HEK293 (cell line): Measurements from ENCODE around the gene NOC2L.

Experiments used
- HOXC10 ChIP-seq: sonication (generic); formaldehyde crosslinking; IDR thresholded peaks from 2 replicates; pipeline ENCODE4 v1.8.1; 2023; ENCODE audit warnings: mild to moderate bottlenecking, missing genetic modification reagents
- IKZF3 ChIP-seq: fragments of 450-650 bp; IDR thresholded peaks from 2 replicates; pipeline ENCODE4 v1.5.0; 2018; ENCODE audit warnings: missing biosample characterization, mild to moderate bottlenecking, missing genetic modification characterization, moderate library complexity
- KLF9 ChIP-seq: fragments of 450-650 bp; formaldehyde crosslinking; IDR thresholded peaks from 2 replicates; pipeline ENCODE4 v1.5.1; 2016; ENCODE audit warnings: missing biosample characterization, missing genetic modification characterization, low read depth
- PRDM1 ChIP-seq: fragments of 450-650 bp; formaldehyde crosslinking; IDR thresholded peaks from 2 replicates; pipeline ENCODE4; 2016; ENCODE audit warnings: missing biosample characterization, missing genetic modification characterization
- RBAK ChIP-seq: fragments of 450-650 bp; formaldehyde crosslinking; IDR thresholded peaks from 2 replicates; pipeline ENCODE4 v1.5.1; 2016; ENCODE audit warnings: missing biosample characterization, missing genetic modification characterization
- SCRT2 ChIP-seq: fragments of 450-650 bp; formaldehyde crosslinking; IDR thresholded peaks from 2 replicates; pipeline ENCODE4 v1.5.1; 2016; ENCODE audit warnings: missing biosample characterization, missing genetic modification characterization
- ZNF138 ChIP-seq: fragments of 450-650 bp; formaldehyde crosslinking; IDR thresholded peaks from 2 replicates; pipeline ENCODE4 v1.5.1; 2016; ENCODE audit warnings: missing biosample characterization, missing genetic modification characterization, borderline replicate concordance
- ZNF140 ChIP-seq: fragments of 450-650 bp; formaldehyde crosslinking; IDR thresholded peaks from 2 replicates; pipeline ENCODE4 v1.5.1; 2016; ENCODE audit warnings: missing biosample characterization, missing genetic modification characterization
- ZNF174 ChIP-seq: fragments of 450-650 bp; formaldehyde crosslinking; IDR thresholded peaks from 2 replicates; pipeline ENCODE4 v1.5.0; 2017; ENCODE audit warnings: missing biosample characterization, mild to moderate bottlenecking, missing genetic modification characterization
- ZNF423 ChIP-seq: fragments of 450-650 bp; formaldehyde crosslinking; IDR thresholded peaks from 2 replicates; pipeline ENCODE4 v1.5.1; 2016; ENCODE audit warnings: missing biosample characterization, missing genetic modification characterization
- ZNF433 ChIP-seq: fragments of 450-650 bp; formaldehyde crosslinking; IDR thresholded peaks from 2 replicates; pipeline ENCODE4 v1.5.1; 2016; ENCODE audit warnings: missing biosample characterization, missing genetic modification characterization, low read depth
- ZNF473 ChIP-seq: fragments of 450-650 bp; formaldehyde crosslinking; IDR thresholded peaks from 2 replicates; pipeline ENCODE4 v1.5.1; 2017; ENCODE audit warnings: missing biosample characterization, missing genetic modification characterization
- ZNF624 ChIP-seq: fragments of 450-650 bp; formaldehyde crosslinking; IDR thresholded peaks from 2 replicates; pipeline ENCODE4 v1.5.1; 2017; ENCODE audit warnings: missing biosample characterization, missing genetic modification characterization
- ZNF626 ChIP-seq: fragments of 450-650 bp; sonication (Bioruptor Pico); formaldehyde crosslinking; IDR thresholded peaks from 2 replicates; pipeline ENCODE4 v1.5.1; 2018; ENCODE audit warnings: missing biosample characterization, missing genetic modification characterization, inconsistent platforms
- ZNF660 ChIP-seq: fragments of 450-650 bp; IDR thresholded peaks from 2 replicates; pipeline ENCODE4 v1.5.1; 2018; ENCODE audit warnings: missing biosample characterization, mild to moderate bottlenecking, missing genetic modification characterization
- ZNF776 ChIP-seq: fragments of 450-650 bp; formaldehyde crosslinking; IDR thresholded peaks from 2 replicates; pipeline ENCODE4 v1.5.0; 2017; ENCODE audit warnings: missing biosample characterization, missing genetic modification characterization, borderline replicate concordance
- ZXDB ChIP-seq: fragments of 450-650 bp; formaldehyde crosslinking; IDR thresholded peaks from 2 replicates; pipeline ENCODE4 v1.5.1; 2016; ENCODE audit warnings: missing biosample characterization, missing genetic modification characterization
- TF ChIP-seq, protein P1 (sequence below): fragments of 450-650 bp; formaldehyde crosslinking; IDR thresholded peaks from 2 replicates; pipeline ENCODE4 v1.5.1; 2016; ENCODE audit warnings: missing biosample characterization, missing genetic modification characterization
- TF ChIP-seq, protein P2 (sequence below): fragments of 450-650 bp; formaldehyde crosslinking; IDR thresholded peaks from 2 replicates; pipeline ENCODE4 v1.5.1; 2016; ENCODE audit warnings: missing biosample characterization, missing genetic modification characterization, borderline replicate concordance
- TF ChIP-seq, protein P3 (sequence below): fragments of 450-650 bp; formaldehyde crosslinking; IDR thresholded peaks from 2 replicates; pipeline ENCODE4 v1.5.1; 2016; ENCODE audit warnings: missing biosample characterization, missing genetic modification characterization
- TF ChIP-seq, protein P4 (sequence below): fragments of 450-650 bp; formaldehyde crosslinking; IDR thresholded peaks from 2 replicates; pipeline ENCODE4 v1.5.1; 2017; ENCODE audit warnings: missing biosample characterization, missing genetic modification characterization
- TF ChIP-seq, protein P5 (sequence below): fragments of 450-650 bp; formaldehyde crosslinking; IDR thresholded peaks from 2 replicates; pipeline ENCODE4 v1.5.1; 2016; ENCODE audit warnings: missing biosample characterization, missing genetic modification characterization, borderline replicate concordance

Gene NOC2L

DNA sequence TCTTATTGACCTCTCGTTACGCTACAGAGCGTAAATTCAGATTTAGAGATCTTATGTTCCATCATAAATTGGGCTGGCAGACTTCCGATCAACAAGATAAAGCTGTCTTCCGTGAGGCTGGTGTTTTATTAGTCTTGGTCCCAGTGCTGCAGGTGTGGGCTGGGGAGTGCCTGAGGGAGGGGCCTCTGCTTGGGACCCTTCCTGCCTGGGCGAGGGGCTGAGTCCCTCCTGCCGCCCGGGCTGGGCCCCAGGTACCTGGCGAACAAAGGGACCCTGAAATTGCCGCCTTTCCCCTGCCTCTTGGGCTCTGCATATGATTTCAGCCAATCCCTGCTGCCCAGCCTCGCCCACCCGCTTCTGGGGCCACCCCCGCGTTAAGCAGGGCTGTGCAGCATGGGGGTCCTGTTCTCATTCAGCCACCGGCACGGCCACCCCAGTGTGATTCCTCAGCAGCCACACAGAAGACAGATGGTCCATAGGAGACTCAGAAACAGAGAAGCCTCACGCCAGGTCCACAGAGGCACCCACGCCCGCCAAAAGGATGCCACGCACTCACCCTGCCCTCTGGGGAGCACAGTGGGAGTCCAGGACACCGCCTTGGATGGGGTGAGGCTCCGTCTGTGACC is 41.5 kb downstream of the NOC2L start (continued):
- peak; percentile 83 for TF ChIP-seq ZXDB
- TF ChIP-seq PRDM1 = no peak
- 0 out of 2 replicates have a peak, but pooled peaks have one; percentile 24 for TF ChIP-seq ZNF423
- no peak for TF ChIP-seq ZNF140
- TF ChIP-seq, protein P1, sequence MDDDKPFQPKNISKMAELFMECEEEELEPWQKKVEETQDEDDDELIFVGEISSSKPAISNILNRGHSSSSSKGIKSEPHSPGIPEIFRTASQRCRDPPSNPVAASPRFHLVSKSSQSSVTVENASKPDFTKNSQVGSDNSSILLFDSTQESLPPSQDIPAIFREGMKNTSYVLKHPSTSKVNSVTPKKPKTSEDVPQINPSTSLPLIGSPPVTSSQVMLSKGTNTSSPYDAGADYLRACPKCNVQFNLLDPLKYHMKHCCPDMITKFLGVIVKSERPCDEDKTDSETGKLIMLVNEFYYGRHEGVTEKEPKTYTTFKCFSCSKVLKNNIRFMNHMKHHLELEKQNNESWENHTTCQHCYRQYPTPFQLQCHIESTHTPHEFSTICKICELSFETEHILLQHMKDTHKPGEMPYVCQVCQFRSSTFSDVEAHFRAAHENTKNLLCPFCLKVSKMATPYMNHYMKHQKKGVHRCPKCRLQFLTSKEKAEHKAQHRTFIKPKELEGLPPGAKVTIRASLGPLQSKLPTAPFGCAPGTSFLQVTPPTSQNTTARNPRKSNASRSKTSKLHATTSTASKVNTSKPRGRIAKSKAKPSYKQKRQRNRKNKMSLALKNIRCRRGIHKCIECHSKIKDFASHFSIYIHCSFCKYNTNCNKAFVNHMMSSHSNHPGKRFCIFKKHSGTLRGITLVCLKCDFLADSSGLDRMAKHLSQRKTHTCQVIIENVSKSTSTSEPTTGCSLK = no peak
- no peak for TF ChIP-seq SCRT2
- TF ChIP-seq, protein P2, sequence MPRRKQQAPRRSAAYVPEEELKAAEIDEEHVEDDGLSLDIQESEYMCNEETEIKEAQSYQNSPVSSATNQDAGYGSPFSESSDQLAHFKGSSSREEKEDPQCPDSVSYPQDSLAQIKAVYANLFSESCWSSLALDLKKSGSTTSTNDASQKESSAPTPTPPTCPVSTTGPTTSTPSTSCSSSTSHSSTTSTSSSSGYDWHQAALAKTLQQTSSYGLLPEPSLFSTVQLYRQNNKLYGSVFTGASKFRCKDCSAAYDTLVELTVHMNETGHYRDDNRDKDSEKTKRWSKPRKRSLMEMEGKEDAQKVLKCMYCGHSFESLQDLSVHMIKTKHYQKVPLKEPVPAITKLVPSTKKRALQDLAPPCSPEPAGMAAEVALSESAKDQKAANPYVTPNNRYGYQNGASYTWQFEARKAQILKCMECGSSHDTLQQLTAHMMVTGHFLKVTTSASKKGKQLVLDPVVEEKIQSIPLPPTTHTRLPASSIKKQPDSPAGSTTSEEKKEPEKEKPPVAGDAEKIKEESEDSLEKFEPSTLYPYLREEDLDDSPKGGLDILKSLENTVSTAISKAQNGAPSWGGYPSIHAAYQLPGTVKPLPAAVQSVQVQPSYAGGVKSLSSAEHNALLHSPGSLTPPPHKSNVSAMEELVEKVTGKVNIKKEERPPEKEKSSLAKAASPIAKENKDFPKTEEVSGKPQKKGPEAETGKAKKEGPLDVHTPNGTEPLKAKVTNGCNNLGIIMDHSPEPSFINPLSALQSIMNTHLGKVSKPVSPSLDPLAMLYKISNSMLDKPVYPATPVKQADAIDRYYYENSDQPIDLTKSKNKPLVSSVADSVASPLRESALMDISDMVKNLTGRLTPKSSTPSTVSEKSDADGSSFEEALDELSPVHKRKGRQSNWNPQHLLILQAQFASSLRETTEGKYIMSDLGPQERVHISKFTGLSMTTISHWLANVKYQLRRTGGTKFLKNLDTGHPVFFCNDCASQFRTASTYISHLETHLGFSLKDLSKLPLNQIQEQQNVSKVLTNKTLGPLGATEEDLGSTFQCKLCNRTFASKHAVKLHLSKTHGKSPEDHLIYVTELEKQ (tag by site-specific recombination) = no peak
- TF ChIP-seq KLF9 (tag by site-specific recombination) = no peak
- TF ChIP-seq ZNF624 (tag by site-specific recombination) = no peak
- no peak for TF ChIP-seq ZNF473 (tag by site-specific recombination)
- TF ChIP-seq ZNF174 (tag by site-specific recombination) = no peak
- no peak for TF ChIP-seq HOXC10 (CRISPR knock-in tag)
- no peak for TF ChIP-seq ZNF433 (tag by site-specific recombination)
- TF ChIP-seq ZNF776 (tag by site-specific recombination) = no peak
- no peak for TF ChIP-seq ZNF138 (tag by site-specific recombination)
- TF ChIP-seq, protein P3, sequence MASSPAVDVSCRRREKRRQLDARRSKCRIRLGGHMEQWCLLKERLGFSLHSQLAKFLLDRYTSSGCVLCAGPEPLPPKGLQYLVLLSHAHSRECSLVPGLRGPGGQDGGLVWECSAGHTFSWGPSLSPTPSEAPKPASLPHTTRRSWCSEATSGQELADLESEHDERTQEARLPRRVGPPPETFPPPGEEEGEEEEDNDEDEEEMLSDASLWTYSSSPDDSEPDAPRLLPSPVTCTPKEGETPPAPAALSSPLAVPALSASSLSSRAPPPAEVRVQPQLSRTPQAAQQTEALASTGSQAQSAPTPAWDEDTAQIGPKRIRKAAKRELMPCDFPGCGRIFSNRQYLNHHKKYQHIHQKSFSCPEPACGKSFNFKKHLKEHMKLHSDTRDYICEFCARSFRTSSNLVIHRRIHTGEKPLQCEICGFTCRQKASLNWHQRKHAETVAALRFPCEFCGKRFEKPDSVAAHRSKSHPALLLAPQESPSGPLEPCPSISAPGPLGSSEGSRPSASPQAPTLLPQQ (tag by site-specific recombination) = 0 out of 2 replicates have a peak, but pooled peaks have one; percentile 37
- TF ChIP-seq, protein P4, sequence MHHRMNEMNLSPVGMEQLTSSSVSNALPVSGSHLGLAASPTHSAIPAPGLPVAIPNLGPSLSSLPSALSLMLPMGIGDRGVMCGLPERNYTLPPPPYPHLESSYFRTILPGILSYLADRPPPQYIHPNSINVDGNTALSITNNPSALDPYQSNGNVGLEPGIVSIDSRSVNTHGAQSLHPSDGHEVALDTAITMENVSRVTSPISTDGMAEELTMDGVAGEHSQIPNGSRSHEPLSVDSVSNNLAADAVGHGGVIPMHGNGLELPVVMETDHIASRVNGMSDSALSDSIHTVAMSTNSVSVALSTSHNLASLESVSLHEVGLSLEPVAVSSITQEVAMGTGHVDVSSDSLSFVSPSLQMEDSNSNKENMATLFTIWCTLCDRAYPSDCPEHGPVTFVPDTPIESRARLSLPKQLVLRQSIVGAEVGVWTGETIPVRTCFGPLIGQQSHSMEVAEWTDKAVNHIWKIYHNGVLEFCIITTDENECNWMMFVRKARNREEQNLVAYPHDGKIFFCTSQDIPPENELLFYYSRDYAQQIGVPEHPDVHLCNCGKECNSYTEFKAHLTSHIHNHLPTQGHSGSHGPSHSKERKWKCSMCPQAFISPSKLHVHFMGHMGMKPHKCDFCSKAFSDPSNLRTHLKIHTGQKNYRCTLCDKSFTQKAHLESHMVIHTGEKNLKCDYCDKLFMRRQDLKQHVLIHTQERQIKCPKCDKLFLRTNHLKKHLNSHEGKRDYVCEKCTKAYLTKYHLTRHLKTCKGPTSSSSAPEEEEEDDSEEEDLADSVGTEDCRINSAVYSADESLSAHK (tag by site-specific recombination) = peak; percentile 26; the same call in 1 of the 2 replicates
- TF ChIP-seq ZNF626 = no peak
- TF ChIP-seq RBAK = no peak
- TF ChIP-seq, protein P5, sequence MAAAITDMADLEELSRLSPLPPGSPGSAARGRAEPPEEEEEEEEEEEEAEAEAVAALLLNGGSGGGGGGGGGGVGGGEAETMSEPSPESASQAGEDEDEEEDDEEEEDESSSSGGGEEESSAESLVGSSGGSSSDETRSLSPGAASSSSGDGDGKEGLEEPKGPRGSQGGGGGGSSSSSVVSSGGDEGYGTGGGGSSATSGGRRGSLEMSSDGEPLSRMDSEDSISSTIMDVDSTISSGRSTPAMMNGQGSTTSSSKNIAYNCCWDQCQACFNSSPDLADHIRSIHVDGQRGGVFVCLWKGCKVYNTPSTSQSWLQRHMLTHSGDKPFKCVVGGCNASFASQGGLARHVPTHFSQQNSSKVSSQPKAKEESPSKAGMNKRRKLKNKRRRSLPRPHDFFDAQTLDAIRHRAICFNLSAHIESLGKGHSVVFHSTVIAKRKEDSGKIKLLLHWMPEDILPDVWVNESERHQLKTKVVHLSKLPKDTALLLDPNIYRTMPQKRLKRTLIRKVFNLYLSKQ (tag by site-specific recombination) = no peak
- no peak for TF ChIP-seq IKZF3 (tag by site-specific recombination)
- TF ChIP-seq ZNF660 (tag by site-specific recombination) = no peak
